ENCODE data around the gene UBE2L3.
"Not testable (repeated sequence)": the region's sequence is repeated elsewhere in the genome, so short reads cannot be mapped to it uniquely, and the experiment has no call there.

The UBE2L3 gene

DNA sequence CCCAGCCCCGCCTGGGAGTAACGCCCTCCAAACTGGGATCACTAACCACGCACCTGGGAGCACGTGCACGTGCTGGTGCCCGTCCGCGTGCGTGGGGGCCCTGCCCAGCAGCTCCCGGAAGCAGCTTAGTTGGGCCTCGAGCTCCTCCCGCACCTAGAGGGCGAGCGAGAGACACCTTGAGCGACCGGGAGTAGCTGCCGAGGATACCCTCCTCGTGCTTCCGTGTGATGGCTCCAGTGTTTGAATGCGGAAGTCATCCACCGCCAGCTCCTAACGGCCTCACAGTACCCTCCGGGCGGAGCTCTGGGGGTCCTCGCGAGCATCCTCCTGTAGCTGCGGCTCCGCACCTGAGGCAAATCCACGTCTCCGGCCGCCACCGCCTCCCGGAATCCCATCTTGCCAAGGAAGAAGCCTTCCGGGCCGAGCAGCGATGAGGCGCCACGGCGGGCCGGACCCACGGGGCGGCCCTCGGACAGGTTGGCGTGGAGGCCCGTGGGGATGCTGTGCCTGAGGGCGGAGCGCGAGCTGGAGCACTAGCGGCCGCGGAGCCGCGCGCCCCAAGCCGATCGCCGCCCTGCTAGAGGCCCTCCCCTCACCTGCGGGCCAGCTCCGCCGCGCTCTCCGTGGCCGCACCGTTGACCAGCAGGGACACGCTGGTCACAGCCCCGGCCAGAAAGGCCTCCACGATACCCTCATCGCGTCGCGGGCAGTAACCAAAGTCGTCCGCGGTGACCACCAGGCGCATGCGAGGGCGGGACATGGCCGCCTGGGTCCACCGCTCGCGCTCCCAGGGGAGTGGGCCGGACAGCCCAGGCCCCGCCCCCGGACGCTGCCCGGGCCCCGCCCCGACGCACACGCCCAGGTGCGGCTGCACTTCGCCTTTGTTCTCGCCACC is 62.0 kb downstream of the UBE2L3 start, which contains the start of gene YDJC:
YDJC (minus strand) TSS at position 768 of the 895 bp plus-strand sequence; CDS start at position 760, 8 bp downstream.
- DNase-seq = peak; percentile 95

GRCh38 chr22:21631025-21631424 is 63.5 kb downstream of the UBE2L3 start:
- no peak for DNase-seq

DNA sequence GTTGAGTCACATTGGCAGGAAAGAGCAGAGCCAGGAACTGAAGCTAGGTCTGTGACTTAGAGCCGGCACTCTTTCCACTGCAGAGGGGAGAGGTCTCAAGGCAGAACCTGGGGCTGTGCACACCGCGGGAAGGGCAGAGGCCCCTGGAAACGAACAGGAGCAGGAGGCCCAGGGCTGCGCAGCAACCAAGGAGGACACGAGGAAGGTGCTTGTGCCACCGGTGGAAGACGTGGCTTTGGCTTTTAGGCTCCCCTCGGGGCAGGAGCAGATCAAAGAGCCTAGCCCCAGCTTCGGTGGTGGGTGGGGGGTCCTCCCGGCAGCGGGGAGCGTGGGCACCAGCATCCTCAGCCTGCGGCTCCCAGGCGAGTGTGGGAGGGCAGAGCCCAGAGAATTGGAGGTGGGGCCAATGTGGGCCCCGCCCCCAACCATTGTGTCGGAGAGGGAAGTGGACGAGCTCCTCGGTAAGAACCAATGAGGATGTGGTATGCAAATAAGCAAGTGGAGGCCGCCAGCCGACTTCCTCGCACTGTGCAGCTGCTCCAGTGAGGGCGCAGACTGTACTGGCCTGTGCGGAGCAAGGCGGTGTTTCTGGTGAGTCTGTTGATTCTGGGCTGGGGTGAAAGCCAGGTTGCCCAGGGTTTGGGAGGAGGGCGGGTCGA is 64.9 kb downstream of the UBE2L3 start, which contains the start of gene CCDC116:
CCDC116 (plus strand) TSS at position 524 of the 659 bp plus-strand sequence. CDS start 422 bp downstream, outside the sequence.
- no peak for DNase-seq

GRCh38 chr22:21632931-21633330 is 65.4 kb downstream of the UBE2L3 start:
- DNase-seq = no peak

- no peak for DNase-seq
Observed at GRCh38 chr22:21633481-21633880, 66.0 kb downstream of the UBE2L3 start.

DNA sequence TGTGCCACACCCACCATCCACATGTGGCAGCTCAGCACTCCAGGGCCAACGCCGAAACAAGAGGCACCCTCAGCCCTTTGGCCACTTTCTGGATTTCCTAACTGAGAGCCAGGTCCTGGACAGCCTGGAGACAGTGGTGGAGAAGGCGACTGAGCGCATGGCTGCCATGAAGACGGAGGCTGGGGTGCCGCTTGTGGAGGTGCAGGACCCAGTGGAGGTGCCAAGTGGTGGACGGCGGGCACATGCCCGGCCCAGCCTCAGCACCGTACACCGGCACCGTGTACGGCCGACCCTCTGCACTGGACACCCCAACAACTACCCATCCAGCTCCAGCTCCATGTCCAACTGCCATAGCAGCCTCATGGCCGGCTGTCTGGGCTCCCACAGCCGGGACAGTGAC is 66.6 kb downstream of the UBE2L3 start:
- DNase-seq = no peak

- DNase-seq = no peak
Observed at GRCh38 chr22:21634844-21635243, 67.3 kb downstream of the UBE2L3 start.

DNA sequence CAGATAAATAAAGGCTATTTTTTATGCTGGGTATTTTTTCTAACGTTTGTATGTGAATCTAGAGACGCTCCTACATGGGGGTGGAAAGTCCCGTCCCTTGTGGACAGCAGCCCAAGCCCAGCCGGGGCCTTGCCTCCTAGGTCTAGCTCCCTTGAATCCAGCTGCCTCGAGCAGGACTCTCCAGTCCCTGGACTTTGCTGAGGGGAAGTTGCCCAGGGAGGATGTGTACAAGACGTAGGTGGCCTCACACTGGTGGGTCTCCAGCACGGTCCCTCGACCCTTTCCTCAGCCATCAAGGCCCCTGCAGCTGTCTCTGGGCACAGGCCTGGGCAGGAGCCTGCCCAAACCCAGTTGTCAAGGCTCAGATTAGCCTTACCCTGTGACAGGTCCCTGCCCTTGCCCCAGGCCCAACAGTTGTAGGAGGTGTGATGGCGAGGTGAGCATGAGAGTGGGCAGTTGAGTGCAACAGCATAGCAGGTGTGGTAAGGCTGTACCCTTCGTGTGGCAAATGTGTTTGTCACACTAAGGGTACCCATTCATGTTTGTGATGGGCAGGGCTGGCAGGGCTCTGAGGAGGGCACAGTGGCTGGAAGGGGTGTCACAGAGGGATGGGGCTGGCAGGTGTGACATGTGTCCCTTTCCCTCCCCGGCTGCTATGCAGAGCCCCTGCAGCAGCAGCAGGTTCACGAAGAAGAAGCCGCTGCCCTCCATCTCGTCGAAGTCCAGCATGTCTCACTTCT is 68.4 kb downstream of the UBE2L3 start:
- no peak for DNase-seq

GRCh38 chr22:21636629-21637218 is 69.2 kb downstream of the UBE2L3 start:
- DNase-seq = no peak

GRCh38 chr22:21637450-21637849 is 69.9 kb downstream of the UBE2L3 start:
- not testable (repeated sequence) for DNase-seq

GRCh38 chr22:21639359-21639758 is 71.8 kb downstream of the UBE2L3 start:
- DNase-seq = no peak

DNA sequence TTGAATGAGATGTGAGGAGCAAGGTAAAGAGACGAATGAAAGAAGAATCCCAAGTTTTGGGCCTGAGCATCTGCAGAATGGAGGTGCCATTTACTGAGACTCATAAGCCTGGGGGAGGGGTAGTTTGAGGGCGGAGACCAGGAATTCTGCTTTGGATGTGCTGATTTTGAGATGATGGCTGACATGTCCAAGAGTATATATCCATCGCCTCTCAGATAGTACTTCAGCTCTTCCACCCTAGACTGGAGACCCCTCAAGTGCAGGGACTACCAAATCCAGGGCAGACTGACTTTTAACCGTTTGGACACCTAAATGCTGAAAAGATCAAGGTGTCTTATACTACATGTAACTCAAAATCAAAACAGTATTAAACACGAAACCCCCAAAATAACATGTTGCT is 73.3 kb downstream of the UBE2L3 start:
- DNase-seq = no peak

- DNase-seq = no peak
Observed at GRCh38 chr22:21641417-21641788, 73.9 kb downstream of the UBE2L3 start.

DNA sequence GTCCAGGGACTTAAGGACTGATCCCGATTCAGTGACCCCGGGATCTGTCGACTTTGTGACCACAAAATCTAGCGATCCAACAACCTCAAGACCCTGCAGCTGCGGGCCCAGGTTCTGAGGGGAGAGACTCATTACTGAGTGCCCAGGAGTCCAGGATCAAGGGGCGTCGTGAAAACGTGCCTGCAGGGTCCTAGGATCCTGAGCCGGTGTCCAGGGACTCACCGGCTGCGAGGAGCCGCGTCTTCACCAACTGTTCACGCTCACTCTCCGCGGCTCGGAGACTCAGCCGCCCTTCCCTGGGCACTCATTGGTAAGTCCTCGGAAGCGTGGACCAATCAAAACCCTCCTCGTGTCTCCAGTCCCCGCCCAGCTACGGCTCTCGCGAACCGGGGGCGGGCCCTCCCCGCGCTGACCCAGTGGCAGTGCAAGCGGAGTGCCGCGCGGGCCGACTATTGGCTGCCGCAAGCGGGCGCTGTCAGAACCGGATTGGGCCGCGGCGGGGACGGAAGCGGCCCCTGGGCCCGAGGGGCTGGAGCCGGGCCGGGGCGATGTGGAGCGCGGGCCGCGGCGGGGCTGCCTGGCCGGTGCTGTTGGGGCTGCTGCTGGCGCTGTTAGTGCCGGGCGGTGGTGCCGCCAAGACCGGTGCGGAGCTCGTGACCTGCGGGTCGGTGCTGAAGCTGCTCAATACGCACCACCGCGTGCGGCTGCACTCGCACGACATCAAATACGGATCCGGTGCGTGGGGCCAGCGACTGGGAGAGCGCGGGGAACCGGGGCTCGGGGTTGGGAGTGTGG is 74.5 kb downstream of the UBE2L3 start, which contains the start of gene SDF2L1:
SDF2L1 (plus strand) TSS at position 514 of the 795 bp plus-strand sequence; CDS start at position 549, 35 bp downstream.
- DNase-seq = peak; percentile 96

- no peak for DNase-seq
Observed at GRCh38 chr22:21642584-21643448, 75.3 kb downstream of the UBE2L3 start.

GRCh38 chr22:21643533-21644357 is 76.2 kb downstream of the UBE2L3 start:
- DNase-seq = no peak

GRCh38 chr22:21645513-21645912 is 78.0 kb downstream of the UBE2L3 start:
- not testable (repeated sequence) for DNase-seq

GRCh38 chr22:21646608-21647590 is 79.4 kb downstream of the UBE2L3 start:
- DNase-seq = peak; percentile 83

GRCh38 chr22:21650280-21650679 is 82.8 kb downstream of the UBE2L3 start:
- DNase-seq = no peak
